GM21528 (cell line): ENCODE data around the gene DNPH1.

ENCODE experiments used
- ATAC-seq: cut with Tn5 transposase; IDR thresholded peaks from one replicate; pipeline ENCODE4 v1.9.1; 2021; ENCODE audit warnings: mild to moderate bottlenecking, moderate library complexity; ENCODE audit not compliant: unreplicated experiment, low FRiP score

DNPH1 gene

DNA sequence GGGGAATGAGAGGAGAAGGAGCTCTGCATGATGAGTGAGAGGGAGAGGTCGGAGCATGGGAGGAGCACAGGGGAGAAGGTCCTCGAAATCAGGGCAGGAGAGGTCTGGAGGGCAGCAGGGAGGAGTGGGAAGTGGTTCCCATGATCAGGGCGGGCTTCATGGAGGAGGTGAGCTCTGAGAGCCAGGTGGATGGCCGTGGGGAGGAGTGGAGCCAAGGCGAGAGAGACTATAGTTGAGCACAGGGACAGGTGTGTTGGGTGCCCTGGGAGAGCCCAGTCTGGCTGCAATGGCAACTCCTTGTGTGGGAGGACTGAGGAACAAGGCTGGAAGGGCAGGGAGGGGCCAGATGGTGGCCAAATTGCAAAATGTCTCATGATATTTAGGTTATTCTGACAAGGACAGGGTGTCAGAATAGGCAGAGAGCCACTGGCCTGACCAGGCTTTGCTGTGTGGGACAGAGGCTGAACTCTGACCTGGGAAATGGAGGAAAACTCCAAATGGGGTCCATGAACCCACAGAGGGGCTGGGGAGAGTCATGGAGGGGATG is 35.4 kb upstream of the DNPH1 start:
- no peak for ATAC-seq

DNA sequence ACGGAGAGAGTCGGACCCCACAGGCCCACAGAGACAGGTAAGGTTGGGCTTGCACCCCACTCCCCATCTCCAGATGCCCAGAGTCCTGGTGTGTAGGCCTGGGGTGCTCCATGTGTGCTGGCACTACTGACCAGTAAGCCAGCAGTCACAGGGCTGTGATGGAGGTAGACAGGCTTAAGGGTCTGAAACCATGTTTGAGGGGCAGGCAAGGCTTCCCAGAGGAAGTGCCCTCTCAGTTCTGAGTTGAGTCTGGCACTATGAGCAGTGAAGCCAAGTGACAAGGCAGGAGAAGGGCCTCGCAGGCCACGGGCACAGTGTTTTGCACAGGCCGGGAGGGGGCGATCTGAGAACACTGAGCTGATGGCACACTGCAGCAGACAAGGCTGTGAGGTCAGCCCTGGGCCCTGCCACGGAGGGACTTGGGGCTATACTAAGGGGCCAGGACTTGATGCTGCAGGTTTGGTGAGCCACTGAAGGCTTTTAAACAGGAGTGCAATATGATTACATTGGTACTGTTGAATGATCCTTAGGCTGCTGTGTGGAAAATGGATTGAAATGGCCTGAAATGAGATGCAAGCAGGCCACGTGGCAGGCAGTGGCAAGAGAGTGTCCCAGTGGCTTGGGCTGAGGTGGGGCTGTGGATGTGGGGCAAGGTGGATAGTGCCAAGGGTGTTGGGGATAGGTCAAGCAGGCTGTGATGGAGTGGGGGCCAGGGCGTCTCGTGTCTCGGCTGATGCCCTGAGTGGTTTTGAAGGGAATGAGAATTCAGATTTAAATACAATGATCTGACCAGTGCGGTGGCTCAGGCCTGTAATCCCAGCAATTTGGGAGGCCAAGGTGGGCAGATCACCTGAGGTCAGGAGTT is 34.3 kb upstream of the DNPH1 start:
- no peak for ATAC-seq

DNA sequence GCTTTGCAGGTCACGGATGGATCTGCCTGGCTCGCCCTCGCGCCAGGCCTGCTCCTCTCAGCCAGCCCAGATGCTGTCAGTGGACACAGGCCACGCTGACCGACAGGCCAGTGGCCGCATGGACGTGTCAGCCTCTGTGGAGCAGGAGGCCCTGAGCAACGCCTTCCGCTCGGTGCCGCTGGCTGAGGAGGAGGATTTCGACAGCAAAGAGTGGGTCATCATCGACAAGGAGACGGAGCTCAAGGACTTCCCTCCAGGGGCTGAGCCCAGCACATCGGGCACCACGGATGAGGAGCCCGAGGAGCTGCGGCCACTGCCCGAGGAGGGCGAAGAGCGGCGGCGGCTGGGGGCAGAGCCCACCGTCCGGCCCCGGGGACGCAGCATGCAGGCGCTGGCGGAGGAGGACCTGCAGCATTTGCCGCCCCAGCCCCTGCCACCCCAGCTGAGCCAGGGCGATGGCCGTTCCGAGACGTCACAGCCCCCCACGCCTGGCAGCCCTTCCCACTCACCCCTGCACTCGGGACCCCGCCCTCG is 33.6 kb upstream of the DNPH1 start:
- ATAC-seq: no peak

DNA sequence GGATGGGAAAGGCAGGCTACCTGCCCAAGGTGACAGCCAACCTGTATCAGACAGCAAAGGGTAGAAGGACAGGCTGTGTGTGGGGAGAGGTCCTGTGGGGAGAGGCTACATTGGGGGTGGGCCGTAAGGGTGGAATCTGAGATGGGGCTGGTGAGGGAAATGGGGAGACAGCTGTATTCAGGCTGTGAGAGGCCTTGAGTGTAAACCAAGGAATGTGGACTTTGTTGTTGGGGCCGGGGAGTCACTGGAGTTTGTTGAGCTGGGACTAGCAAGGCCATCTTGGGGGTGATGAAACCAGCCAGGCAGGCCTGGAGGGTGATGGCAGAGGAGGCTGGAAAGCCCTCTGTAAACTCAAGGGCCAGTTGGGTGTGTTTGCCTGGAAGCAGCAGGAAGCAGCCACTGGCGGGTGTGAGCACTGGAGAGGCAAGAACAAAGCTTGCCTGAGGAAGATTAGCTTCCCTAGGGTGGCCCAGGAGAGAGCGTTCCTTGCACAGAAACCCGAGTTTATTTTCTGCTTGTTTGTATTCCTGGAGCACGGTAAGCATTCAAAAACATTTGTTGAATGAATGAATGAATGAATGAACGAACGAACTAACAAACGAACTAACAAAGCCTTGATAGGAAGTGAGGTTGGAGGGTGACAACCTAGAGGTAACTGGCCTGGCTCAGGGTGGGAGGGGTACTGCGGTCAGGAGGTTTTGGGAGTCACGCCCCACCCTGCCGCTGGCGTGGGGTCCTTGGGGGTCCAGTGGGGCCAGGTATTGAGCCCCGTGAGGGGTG is 32.9 kb upstream of the DNPH1 start:
- ATAC-seq: no peak

DNA sequence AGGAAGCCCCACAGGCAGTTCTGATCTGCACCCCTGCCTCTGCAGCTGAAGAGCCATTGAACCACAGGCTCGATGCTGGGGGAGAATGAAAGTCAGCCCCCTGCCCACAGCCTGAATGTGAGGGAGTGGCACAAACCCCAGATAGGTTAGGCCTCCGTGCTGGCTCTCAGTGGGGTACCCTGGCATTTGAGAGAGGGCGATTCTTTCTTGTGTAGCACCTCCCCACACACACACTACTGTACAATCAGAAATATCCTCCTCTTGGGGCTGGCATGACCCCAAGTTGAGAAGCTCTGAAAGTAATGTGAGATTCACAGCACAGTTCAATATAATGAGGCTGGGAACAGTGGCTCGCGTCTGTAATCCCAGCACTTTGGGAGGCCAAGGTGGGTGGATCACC is 31.9 kb upstream of the DNPH1 start:
- no peak for ATAC-seq

DNA sequence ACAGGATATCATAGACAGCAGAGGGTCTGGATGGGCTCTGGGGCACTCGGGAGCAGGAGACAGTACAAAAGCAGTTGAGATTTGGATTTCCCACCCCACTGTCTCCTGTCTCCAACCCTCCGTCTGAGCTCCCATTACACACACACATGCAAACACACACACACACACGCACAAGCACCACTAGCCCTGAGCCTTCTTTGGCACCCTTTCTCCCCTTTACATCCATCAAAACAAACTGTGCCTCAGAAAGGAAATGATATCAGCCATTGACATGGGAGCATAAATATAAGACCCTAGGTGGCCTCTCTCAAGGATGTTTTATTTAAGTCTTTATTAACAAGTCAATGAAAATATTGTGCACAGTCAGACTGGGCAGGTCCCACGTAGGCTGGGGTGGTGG is 31.5 kb upstream of the DNPH1 start:
- ATAC-seq: no peak

DNA sequence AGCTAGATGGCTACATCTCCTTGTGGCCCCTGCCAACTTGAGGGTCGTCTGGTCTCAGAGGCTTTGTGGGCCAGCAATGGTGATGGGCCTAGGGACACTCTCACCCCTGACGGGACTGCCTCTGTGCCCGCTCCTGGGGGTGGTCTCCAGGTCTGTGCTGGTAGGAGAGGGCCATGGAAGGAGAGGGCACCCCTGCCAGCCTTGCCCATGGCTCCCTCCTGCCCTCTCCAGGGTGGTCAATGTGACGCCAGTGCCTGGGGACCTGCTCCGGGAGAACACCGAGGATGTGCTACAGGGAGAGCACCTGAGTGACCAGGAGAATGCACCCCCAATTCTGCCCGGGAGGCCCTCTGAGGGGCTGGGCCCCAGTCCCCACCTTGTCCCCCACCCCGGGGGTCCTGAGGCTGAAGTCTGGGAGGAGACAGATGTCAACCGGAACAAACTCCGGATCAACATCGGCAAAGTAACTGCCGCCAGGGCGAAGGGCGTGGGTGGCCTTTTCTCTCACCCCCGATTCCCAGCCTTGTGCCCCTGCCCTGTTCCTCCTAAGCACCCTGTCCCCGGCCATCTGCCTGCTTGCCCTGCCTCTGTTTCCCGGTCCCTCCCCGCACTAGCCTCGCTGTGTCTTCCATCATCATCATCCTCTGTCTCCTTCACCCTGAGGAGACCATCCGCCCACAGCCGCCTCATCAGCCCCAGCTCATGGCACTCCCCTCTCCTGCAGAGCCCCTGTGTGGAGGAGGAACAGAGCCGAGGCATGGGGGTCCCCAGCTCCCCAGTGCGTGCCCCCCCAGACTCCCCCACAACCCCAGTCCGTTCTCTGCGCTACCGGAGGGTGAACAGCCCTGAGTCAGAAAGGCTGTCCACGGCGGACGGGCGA is 29.8 kb upstream of the DNPH1 start:
- ATAC-seq: no peak

DNA sequence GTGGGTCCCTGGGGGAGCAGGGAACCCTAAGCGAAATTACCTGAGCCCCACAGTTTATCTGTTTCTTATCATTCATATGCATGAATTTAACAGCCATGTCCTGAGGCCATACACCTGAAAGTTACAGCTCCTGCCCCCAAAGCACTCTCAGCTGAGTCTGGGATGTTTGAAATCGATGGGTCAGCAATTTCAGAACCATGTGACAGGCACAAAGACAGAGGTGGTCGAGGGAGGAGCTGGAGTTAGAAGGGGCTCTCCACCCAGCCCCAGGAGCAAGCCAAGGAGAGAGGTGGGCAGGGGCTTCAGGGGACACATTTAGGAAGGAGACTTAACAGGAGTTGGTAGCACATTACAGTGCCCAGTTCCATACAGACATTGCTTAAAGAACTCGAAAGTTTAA is 28.9 kb upstream of the DNPH1 start:
- ATAC-seq: no peak

DNA sequence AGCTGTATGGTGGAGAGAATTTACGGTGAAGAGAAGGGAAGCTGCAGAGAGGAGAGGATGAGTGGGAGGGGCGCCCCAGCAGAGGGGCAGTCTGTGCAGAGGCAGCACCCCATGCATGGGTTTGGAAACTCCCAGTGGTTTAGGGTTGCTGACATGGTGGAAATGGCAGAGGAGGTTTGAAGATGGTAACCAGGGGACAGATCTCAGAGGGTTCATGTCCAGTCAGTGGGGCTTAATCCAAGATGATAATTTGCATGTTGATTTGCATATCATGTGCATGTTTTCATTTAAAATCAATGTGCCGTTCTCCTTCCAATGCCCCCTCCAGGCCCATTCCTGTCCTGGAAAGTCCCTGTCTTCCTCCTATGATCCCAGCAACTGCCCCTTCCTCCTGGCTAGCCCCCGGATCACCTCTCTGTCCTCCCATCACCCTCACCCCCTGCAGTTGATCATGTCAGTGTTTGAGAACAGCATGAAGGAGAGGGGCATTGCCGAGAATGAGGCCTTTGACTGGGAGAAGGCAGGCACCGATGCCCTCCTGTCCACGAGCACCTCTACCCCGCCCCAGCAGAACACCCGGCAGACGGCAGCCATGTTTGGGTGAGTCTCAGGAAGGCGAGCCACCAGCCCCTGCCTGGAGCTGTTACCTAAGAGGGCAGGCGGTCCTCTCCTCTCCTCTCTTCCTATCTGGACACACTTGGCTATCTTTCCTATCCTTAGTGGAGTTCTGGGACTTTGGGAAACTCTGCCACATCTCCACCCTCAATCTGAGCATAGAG is 28.3 kb upstream of the DNPH1 start:
- ATAC-seq: no peak

DNA sequence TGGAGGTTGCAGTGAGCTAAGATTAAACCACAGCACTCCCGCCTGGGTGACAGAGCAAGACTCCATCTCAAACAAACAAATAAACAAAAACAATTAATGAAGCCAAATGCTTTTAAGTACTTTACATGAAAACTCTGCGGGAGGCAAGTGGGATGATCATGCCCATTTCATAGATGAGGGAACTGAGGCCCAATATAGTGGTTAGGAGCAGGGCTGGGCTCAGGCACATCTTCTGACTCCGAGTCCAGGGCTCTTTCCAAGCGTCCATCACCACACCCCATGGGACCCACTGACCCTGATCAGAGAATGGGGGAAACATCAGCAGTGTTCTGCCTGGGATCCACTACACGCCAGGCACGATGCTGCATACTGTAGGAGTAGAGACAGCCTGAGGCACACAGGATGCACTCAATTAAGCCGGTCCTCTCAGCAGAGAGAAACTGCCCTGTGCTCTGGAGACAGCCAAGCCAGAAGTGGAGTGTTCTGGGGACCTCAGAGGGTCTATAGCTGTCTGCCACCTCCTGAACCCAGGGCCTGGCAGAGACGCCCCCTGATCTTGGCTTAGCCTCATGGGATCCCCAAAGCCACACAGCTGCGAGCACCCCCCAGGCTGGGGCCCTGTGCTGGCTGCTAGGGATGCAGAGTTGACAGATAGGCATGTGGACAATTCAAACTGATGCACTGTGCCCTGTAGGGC is 27.5 kb upstream of the DNPH1 start:
- ATAC-seq: no peak

DNA sequence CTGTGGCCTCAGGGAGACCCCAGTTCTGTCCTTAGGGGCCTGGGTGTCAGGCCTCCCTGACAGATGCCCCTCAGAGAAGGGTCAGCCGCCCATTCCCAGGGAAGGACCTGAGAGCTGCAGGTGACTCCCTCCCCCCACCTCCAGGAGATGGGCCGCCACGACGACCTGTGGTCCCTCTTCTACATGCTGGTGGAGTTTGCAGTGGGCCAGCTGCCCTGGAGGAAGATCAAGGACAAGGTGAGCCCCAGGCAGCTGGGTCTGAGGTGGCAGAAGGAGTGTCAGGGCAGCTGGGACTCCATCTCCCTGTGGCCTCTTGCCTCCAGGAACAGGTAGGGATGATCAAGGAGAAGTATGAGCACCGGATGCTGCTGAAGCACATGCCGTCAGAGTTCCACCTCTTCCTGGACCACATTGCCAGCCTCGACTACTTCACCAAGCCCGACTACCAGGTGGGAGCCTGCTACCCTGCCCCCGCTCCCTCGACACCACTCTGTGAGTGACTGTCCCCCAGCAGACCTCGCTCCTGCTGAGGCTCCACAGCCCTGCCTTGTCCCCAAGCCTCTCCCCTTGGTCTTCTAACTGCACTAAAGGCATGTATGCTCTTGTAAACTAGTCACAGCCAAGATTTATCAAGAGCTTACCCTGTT is 26.2 kb upstream of the DNPH1 start:
- ATAC-seq: no peak

DNA sequence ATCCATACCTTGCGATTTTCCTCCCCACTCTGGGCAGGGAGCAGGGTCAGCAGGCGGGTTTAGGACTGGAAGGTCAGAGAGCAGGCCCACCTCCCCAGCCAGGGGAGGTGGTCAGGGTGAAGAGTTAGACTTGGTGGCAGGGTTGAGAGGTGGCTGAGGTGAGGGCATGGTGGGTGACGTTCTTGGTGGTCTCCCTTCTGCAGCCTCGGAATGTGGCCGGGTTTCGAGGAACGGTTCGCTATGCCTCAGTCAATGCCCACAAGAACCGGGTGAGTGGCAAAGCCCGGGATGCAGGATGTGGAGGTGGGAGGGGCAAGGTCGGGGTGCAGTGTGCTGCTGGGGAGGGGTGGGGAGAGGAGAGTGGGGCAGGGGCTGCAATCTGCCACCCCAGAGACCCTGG is 25.6 kb upstream of the DNPH1 start:
- ATAC-seq: no peak

DNA sequence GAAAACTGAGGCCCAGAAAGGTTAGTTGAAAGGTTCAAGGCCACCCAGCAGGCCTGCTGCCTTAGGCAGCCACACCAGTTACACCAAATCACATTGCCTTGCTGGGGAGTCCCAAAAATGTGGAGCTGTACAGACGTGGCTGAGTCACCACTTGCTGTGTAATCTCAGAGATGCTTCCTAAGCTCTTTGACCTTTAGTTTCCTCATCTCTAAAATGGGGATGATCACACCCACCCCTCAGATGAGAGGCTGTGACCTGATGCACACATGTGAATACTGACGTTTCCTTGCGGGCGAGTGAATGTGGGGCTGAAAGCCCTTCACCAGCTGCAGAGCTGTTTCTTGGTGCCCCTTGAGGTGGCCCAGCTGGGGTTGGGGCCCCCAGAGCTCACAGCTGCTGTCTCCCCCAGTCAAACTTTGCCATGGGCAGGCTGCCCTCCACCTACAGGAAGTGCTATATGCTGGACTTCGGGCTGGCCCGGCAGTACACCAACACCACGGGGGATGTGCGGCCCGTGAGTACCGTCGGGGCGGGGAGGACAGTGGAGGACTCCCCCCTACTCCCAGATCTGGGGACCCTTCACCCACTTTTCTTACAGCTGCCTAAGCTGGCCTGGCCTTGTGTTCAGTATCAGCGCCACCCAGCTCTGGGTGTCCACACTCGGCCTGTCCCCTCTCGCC is 25.0 kb upstream of the DNPH1 start:
- ATAC-seq: no peak

DNA sequence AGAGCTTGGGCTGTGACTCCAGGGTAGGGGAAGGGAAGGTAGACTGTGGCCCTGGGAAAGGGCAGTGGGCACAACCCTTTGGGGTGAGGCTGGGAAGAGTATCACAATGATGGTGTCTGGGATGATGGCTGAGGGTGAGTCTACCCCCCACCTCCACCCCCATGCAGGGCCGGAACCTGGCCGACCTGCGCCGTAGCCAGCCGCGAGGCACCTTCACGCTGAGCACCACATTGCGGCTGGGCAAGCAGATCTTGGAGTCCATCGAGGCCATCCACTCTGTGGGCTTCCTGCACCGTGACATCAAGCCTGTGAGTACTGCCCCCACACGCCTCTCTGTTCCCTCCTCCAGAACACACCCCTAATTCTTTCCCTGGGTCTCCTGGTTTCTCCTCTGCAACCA is 24.1 kb upstream of the DNPH1 start:
- ATAC-seq: no peak

DNA sequence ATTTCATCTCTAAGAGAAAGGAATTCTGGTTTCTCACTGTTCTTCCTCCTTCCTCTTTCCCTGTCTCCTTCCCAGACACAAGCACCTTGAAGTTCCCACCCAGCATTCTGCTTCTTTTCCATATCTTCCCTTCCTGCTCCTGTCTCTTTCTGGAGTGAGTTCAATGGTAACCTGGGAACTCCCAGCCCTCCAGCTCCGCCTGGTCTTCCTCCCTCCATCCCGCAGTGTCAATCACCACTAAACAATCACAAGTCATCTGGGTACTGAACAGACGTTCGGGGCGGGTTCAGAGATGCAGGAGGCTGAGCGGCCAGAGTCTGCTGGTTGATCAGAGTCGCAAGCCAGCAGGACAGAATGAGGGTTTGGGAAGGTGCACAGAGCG is 21.7 kb upstream of the DNPH1 start:
- no peak for ATAC-seq

DNA sequence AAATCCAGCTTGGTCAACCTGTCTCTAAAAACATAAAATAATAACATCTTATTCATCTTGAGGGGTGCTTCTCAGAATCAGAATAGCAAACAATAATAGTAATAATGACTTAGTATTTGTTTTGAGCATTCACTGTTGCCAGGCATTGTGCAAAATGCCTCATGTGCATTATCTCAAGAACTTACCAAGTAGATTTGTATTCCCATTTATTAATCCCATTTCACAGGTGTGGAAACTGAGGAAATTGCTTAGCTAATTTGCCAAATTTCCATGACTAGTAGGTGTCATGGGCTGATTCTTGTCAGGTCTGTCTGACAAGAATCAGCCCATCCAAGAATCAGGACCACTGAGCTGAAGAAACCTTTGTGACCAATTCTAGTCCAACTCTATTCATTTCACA is 19.5 kb upstream of the DNPH1 start:
- no peak for ATAC-seq

DNA sequence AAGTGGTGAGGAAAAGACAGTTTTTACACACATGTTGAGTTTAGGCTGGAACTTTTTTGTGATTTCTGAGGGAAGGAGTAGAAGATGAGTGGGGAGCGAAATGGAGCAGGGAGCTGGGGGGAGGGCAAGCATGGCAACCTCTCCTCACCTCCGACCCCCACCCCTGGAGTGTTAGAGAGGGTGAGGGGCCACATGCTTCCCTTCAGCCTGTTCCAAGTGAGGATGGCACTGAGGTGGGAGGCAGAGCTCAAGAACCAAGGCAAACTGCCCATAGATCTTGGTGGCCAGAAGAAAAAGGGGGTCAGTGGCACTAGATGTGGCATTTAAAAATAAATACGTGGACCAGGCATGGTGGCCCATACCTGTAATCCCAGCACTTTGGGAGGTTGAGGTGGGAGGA is 18.8 kb upstream of the DNPH1 start:
- ATAC-seq: no peak
